GM12878 (cell line): ENCODE data around the gene PIERCE2. TPM values are rescaled to one million over a fixed set of nuclear protein-coding genes. Genes with fewer than 3 reads are reported as not detected.
"Not testable (repeated sequence)": the region's sequence is repeated elsewhere in the genome, so short reads cannot be mapped to it uniquely, and the experiment has no call there.

Experiments
- ATAC-seq: fragments of 200-7000 bp; cut with Tn5 transposase; 3 replicates; pipeline ENCODE4 v1.9.1; 2020; ENCODE audit warnings: mild to moderate bottlenecking, moderate library complexity
- BruUV-seq: library from RNA; stranded (reverse); fragments of 400-500 nt; replicated peaks from 2 replicates; lab custom pipeline; 2021; lab: Mats Ljungman, UMichigan
- CTCF ChIA-PET: fragments of 300-600 bp; sonication (Branson Sonifier 250); formaldehyde crosslinking; extraction: SDS; loops from one replicate; lab custom pipeline; 2021; ENCODE audit warnings: inconsistent platforms; lab: Yijun Ruan, JAX
- POLR2A ChIA-PET: fragments of 350-600 bp; formaldehyde crosslinking; extraction: SDS; loops from one replicate; lab custom pipeline; 2021; ENCODE audit warnings: inconsistent platforms; lab: Charles Lee
- RAD21 ChIA-PET: fragments of 300-600 bp; sonication (Branson Sonifier 250); formaldehyde crosslinking; loops from one replicate; lab custom pipeline; 2023; ENCODE audit warnings: antibody characterized with exemption; ENCODE audit not compliant: unreplicated experiment; lab: Charles Lee
- SMC1A ChIA-PET: fragments of 300-600 bp; sonication (Branson Sonifier 250); formaldehyde crosslinking; loops from one replicate; lab custom pipeline; 2023; ENCODE audit not compliant: unreplicated experiment, uncharacterized antibody; lab: Charles Lee
- DNase-seq: peaks from one replicate; pipeline ENCODE4 v3.0.0-alpha.2; 2011; ENCODE audit warnings: low read depth, low spot score
- FAIRE-seq: peaks from 3 replicates; lab custom pipeline; 2011; peaks lifted over from hg19 to GRCh38; lab: Jason Lieb, UNC
- H2AFZ ChIP-seq: 2 replicates; pipeline ENCODE4 v1.6.0; 2011; ENCODE audit warnings: low read depth, low read length, control low read depth; ENCODE audit not compliant: control insufficient read depth
- H3K27ac ChIP-seq: 2 replicates; pipeline ENCODE4 v1.5.1; 2011; ENCODE audit warnings: control low read depth; ENCODE audit not compliant: control insufficient read depth, insufficient read depth
- H3K27me3 ChIP-seq, 2 experiments: replicated peaks in 1 of 2; 2 replicates each; pipeline versions ENCODE4 v1.6.0 to v1.6.1; 2011; ENCODE audit warnings: low read length in 1 of 2; ENCODE audit not compliant: control insufficient read depth in 2 of 2, insufficient read depth in 2 of 2
- H3K36me3 ChIP-seq, 2 experiments: 2 replicates each; pipeline ENCODE4 v1.5.1; 2011; ENCODE audit warnings: low read length in 1 of 2; ENCODE audit not compliant: control insufficient read depth in 2 of 2, insufficient read depth in 2 of 2
- H3K4me1 ChIP-seq: 2 replicates; pipeline ENCODE4 v1.6.1; 2011; ENCODE audit warnings: mild to moderate bottlenecking, low read length, moderate library complexity, mixed read lengths; ENCODE audit not compliant: control insufficient read depth, insufficient read depth
- H3K4me2 ChIP-seq: 2 replicates; pipeline ENCODE4 v1.6.0; 2011; ENCODE audit warnings: control low read depth; ENCODE audit not compliant: control insufficient read depth, insufficient read depth
- H3K4me3 ChIP-seq: fragments of 200-600 bp; sonication (generic); 2 replicates; pipeline ENCODE4 v1.5.1; 2016
- H3K79me2 ChIP-seq: 2 replicates; pipeline ENCODE4 v1.6.0; 2011; ENCODE audit warnings: low read length; ENCODE audit not compliant: control insufficient read depth, insufficient read depth
- H3K9ac ChIP-seq: 2 replicates; pipeline ENCODE4 v1.8.0; 2011; ENCODE audit warnings: low read length, control low read depth, mixed read lengths; ENCODE audit not compliant: control insufficient read depth, insufficient read depth
- H3K9me3 ChIP-seq: replicated peaks from 3 replicates; pipeline ENCODE4 v1.5.1; 2011; ENCODE audit warnings: mild to moderate bottlenecking, low read length; ENCODE audit not compliant: control insufficient read depth, insufficient read depth
- H4K20me1 ChIP-seq: 2 replicates; pipeline ENCODE4 v1.6.0; 2011; ENCODE audit not compliant: control insufficient read depth, insufficient read depth
- WGBS: methylation state at CpG from one replicate; pipeline ENCODE4 v1.1.6; 2016; ENCODE audit warnings: low lambda C conversion rate; ENCODE audit not compliant: insufficient replicate concordance, insufficient coverage; ENCODE audit errors: missing lambda C conversion rate; 5-methylcytosine and 5-hydroxymethylcytosine counted together
- in situ Hi-C: fragments of 300-500 bp; cut with MboI; formaldehyde crosslinking; loops from 9 replicates; pipeline ENCODE4 v1.14.3; 2018; ENCODE audit warnings: mixed read lengths
- intact Hi-C: fragments of 100-400 bp; cut with micrococcal nuclease; formaldehyde crosslinking; loops from one replicate; pipeline ENCODE4 v1.14.2; 2022; ENCODE audit not compliant: unreplicated experiment
- polyA plus RNA-seq, 11 experiments: library from polyadenylated mRNA; depleted of rRNA in 4 of 11; unstranded in 6 of 11; stranded (reverse) in 5 of 11; fragments of >200 nt; fragmentation: Nextera tagmentation in 4 of 11; fragmentation: Illumina TruSeq in 1 of 11; extraction: Ambion mirVana in 4 of 11; extraction: Trizol in 1 of 11; gene quantifications; 1 replicate in 1 of 11; 2 replicates in 10 of 11; pipeline versions ENCODE4 v1.2.1 to v1.2.3, GENCODE V29; 2011 to 2016; ENCODE audit warnings: inconsistent platforms in 2 of 11, missing spikeins in 2 of 11, low read depth in 1 of 11
- total RNA-seq, 4 experiments: library from RNA; depleted of rRNA in 3 of 4; stranded (reverse); fragments of >200 nt in 3 of 4; fragmentation: Illumina TruSeq in 1 of 4; extraction: Trizol in 1 of 4; gene quantifications; 2 replicates each; pipeline versions ENCODE4 v1.2.1 to v1.2.3, GENCODE V29; 2013 to 2021

Gene PIERCE2
- total and polyA plus RNA-seq, 10 of the 15 experiments (the other 5 are each of a cell fraction or from before 2014, with no cell fraction given), result 0.33 to 1.4 (median 0.89) TPM; not detected in 1

GRCh38 chr15:55446379-55447029 lies 38.2 kb downstream of the PIERCE2 start:
- RAD21 ChIA-PET, H3K9ac ChIP-seq, H3K4me1 ChIP-seq, POLR2A ChIA-PET, H3K36me3 ChIP-seq, H3K4me3 ChIP-seq, H3K27ac ChIP-seq, H2AFZ ChIP-seq, CTCF ChIA-PET, SMC1A ChIA-PET, FAIRE-seq, ATAC-seq, H3K9me3 ChIP-seq, H3K4me2 ChIP-seq, DNase-seq, H3K27me3 ChIP-seq, H3K79me2 ChIP-seq, H4K20me1 ChIP-seq, BruUV-seq, intact Hi-C loops: not testable (repeated sequence)
- in situ Hi-C loops, result loop anchor here (25.0 kb wide), 2 partner anchors 1484 to 1634 kb away; no protein-coding TSS in a partner anchor
- 95% methylated on average over 20 of the region's 41 CpGs for WGBS

- FAIRE-seq, DNase-seq, SMC1A ChIA-PET, POLR2A ChIA-PET, H3K27me3 ChIP-seq, H3K27ac ChIP-seq, ATAC-seq, RAD21 ChIA-PET, H3K4me3 ChIP-seq, H3K9me3 ChIP-seq, H3K79me2 ChIP-seq, intact Hi-C loops, BruUV-seq, CTCF ChIA-PET, H2AFZ ChIP-seq, H3K36me3 ChIP-seq, H3K4me1 ChIP-seq, H3K9ac ChIP-seq, H4K20me1 ChIP-seq, H3K4me2 ChIP-seq: not testable (repeated sequence)
- in situ Hi-C loops, result loop anchor here (25.0 kb wide), 2 partner anchors 1485 to 1635 kb away; no protein-coding TSS in a partner anchor
- whole genome bisulfite sequencing, result 91% methylated on average over 19 of the region's 19 CpGs
These were observed 38.7 kb downstream of the PIERCE2 start for GRCh38 chr15:55447030-55447394.
